Hepatocyte (in vitro differentiated cells): ENCODE results near the gene DZIP1. TPM values are rescaled to one million over a fixed set of nuclear protein-coding genes. Genes with fewer than 3 reads are reported as not detected.

ENCODE experiments used
- DNase-seq: peaks from one replicate; pipeline ENCODE4 v3.0.0-alpha.2; 2016; ENCODE audit warnings: low spot score
- H2AFZ ChIP-seq: fragments of 200-600 bp; sonication (generic); 2 replicates; pipeline ENCODE4 v1.6.0; 2016; ENCODE audit warnings: antibody characterized with exemption, mild to moderate bottlenecking
- H3K27ac ChIP-seq: fragments of 200-600 bp; sonication (generic); 2 replicates; pipeline ENCODE4 v1.5.1; 2016; ENCODE audit warnings: mild to moderate bottlenecking
- H3K27me3 ChIP-seq: fragments of 200-600 bp; sonication (generic); 2 replicates; pipeline ENCODE4 v1.6.1; 2016
- H3K36me3 ChIP-seq: fragments of 200-600 bp; sonication (generic); replicated peaks from 2 replicates; pipeline ENCODE4 v1.5.1; 2016; ENCODE audit warnings: low read depth; ENCODE audit not compliant: insufficient read depth
- H3K4me1 ChIP-seq: fragments of 200-600 bp; sonication (generic); 2 replicates; pipeline ENCODE4 v1.5.1; 2016; ENCODE audit warnings: mild to moderate bottlenecking, moderate library complexity; ENCODE audit not compliant: insufficient read depth
- H3K4me2 ChIP-seq: fragments of 200-600 bp; sonication (generic); 2 replicates; pipeline ENCODE4 v1.6.0; 2016
- H3K4me3 ChIP-seq: fragments of 200-600 bp; sonication (generic); 2 replicates; pipeline ENCODE4 v1.5.1; 2016; ENCODE audit warnings: mild to moderate bottlenecking
- H3K79me2 ChIP-seq: fragments of 200-600 bp; sonication (generic); 2 replicates; pipeline ENCODE4 v1.6.0; 2017; ENCODE audit warnings: mild to moderate bottlenecking
- H3K9me2 ChIP-seq: fragments of 200-600 bp; sonication (generic); replicated peaks from 2 replicates; pipeline ENCODE4 v1.6.0; 2017; ENCODE audit warnings: mild to moderate bottlenecking; ENCODE audit not compliant: insufficient read depth
- H3K9me3 ChIP-seq: fragments of 200-600 bp; sonication (generic); 2 replicates; pipeline ENCODE4 v1.5.1; 2016; ENCODE audit warnings: low read depth, mild to moderate bottlenecking
- H4K20me1 ChIP-seq: fragments of 200-600 bp; sonication (generic); 2 replicates; pipeline ENCODE4 v1.6.0; 2016; ENCODE audit warnings: mild to moderate bottlenecking; ENCODE audit not compliant: insufficient read depth, poor library complexity, severe bottlenecking
- CTCF ChIP-seq: fragments of 200-600 bp; sonication (generic); IDR thresholded peaks from 2 replicates; pipeline ENCODE4 v1.5.1; 2016; ENCODE audit warnings: antibody characterized with exemption, mild to moderate bottlenecking; ENCODE audit not compliant: poor library complexity
- EZH2 ChIP-seq: fragments of 200-600 bp; sonication (generic); IDR thresholded peaks from 2 replicates; pipeline ENCODE4 v1.6.1; 2016; ENCODE audit warnings: antibody characterized with exemption, mild to moderate bottlenecking, borderline replicate concordance
- EZH2phosphoT487 ChIP-seq: fragments of 200-600 bp; sonication (generic); IDR thresholded peaks from one replicate; pipeline ENCODE4 v1.6.1; 2018; ENCODE audit warnings: antibody characterized with exemption, mild to moderate bottlenecking, low read depth, moderate library complexity; ENCODE audit not compliant: unreplicated experiment, severe bottlenecking
- WGBS: methylation state at CpG from one replicate; pipeline ENCODE4 v1.1.6; 2016; ENCODE audit warnings: low lambda C conversion rate; ENCODE audit errors: missing lambda C conversion rate; 5-methylcytosine and 5-hydroxymethylcytosine counted together
- polyA plus RNA-seq: library from polyadenylated mRNA; unstranded; fragments of >200 nt; fragmentation: Nextera tagmentation; extraction: Ambion mirVana; gene quantifications from 2 replicates; pipeline ENCODE4 v1.2.1, GENCODE V29; 2016
- total RNA-seq: library from RNA; depleted of rRNA; stranded (reverse); fragments of >200 nt; gene quantifications from 2 replicates; pipeline ENCODE4 v1.2.3, GENCODE V29; 2014

The DZIP1 gene
- total and polyA plus RNA-seq, 2 experiments from 2014 or later, result 7.2 to 23.2 TPM

DNA sequence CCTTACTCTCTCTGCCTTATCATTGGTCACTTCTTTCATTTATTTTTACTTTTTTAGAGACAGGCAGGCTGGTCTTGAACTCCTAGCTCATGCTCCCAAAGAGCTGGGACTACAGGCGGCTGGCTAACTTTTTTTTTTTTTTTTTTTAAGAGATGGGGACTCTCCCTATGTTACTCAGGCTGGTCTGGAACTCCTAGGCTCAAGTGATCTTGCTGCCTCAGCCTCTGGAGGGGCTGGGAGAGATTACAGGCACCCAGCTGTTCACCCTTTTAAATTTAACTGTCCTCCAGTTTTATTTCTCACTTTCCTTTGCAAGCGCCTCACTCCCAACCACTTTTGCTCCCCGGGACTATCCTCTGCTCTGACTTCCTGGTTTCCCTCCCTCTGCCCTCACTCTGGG lies 97.6 kb downstream of the DZIP1 start:
- H3K36me3 ChIP-seq, result no peaks in the 10 kb centered on the region
- H3K9me3 ChIP-seq, result no peaks in the 10 kb centered on the region
- H3K4me1 ChIP-seq, result no peaks in the 10 kb centered on the region
- no peaks in the 10 kb centered on the region for H4K20me1 ChIP-seq
- H3K4me3 ChIP-seq, result no peak overlapping the region
- no peak overlapping the region for H3K4me2 ChIP-seq
- H3K27ac ChIP-seq, result no peak overlapping the region
- DNase-seq, result no peak
- TF ChIP-seq EZH2, result no peak
- no peak for TF ChIP-seq CTCF
- TF ChIP-seq EZH2phosphoT487, result no peak
- no peaks in the 10 kb centered on the region for H3K79me2 ChIP-seq
- H2AFZ ChIP-seq, result no peak overlapping the region
- no peaks in the 10 kb centered on the region for H3K9me2 ChIP-seq
- H3K27me3 ChIP-seq, result peaks cover 52% of the 10 kb centered on the region
- 49% methylated on average over 3 of the region's 3 CpGs for WGBS

GRCh38 chr13:95544293-95544692 lies 100.2 kb downstream of the DZIP1 start:
- Histone ChIP-seq H3K9me3 (no peaks in the 10 kb centered on the region), H3K4me1 (no peaks in the 10 kb centered on the region), H4K20me1 (no peaks in the 10 kb centered on the region), H3K36me3 (no peaks in the 10 kb centered on the region), H3K27me3 (peaks cover 32% of the 10 kb centered on the region), H3K27ac (no peak overlapping the region), H3K4me3 (no peak overlapping the region), H2AFZ (no peak overlapping the region), H3K4me2 (no peak overlapping the region), H3K9me2 (no peaks in the 10 kb centered on the region), H3K79me2 (no peaks in the 10 kb centered on the region)
- no peak for DNase-seq
- 67% methylated on average over 2 of the region's 2 CpGs for WGBS
- TF ChIP-seq CTCF (no peak), EZH2phosphoT487 (no peak), EZH2 (no peak)

DNA sequence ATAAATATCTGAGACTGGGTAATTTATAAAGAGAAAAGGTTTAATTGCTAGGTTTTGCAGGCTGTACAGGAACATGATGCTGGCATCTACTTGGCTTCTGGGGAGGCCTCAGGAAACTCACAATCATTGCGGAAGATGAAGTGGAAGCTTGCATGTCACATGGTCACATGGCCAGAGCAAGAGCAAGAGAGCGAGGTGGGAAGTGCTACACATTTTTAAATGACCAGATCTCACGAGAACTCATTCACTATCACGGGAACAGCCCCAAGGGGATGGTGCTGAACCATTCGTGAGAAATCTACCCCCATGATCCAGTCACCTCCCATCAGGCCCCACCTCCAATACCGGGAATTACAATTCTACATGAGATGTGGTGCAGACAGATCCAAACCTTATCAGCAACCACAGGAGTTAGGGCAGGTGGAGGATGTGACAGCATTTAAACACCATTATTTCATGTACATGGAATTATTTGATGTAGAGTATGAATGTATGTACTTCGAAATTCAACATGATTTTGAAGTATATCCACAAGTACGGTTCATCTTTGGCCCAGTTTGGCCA lies 102.5 kb downstream of the DZIP1 start:
- H3K4me3 ChIP-seq, result no peak overlapping the region
- no peak for TF ChIP-seq CTCF
- no peak for TF ChIP-seq EZH2phosphoT487
- TF ChIP-seq EZH2, result no peak
- H3K36me3 ChIP-seq, result no peaks in the 10 kb centered on the region
- H3K4me2 ChIP-seq, result no peak overlapping the region
- no peak for DNase-seq
- H3K9me2 ChIP-seq, result no peaks in the 10 kb centered on the region
- 93% methylated on average over 8 of the region's 8 CpGs for WGBS
- H3K27ac ChIP-seq, result no peak overlapping the region
- H3K79me2 ChIP-seq, result no peaks in the 10 kb centered on the region
- no peaks in the 10 kb centered on the region for H3K9me3 ChIP-seq
- H2AFZ ChIP-seq, result no peak overlapping the region
- H3K4me1 ChIP-seq, result no peaks in the 10 kb centered on the region
- no peaks in the 10 kb centered on the region for H4K20me1 ChIP-seq
- H3K27me3 ChIP-seq, result peaks cover 11% of the 10 kb centered on the region

DNA sequence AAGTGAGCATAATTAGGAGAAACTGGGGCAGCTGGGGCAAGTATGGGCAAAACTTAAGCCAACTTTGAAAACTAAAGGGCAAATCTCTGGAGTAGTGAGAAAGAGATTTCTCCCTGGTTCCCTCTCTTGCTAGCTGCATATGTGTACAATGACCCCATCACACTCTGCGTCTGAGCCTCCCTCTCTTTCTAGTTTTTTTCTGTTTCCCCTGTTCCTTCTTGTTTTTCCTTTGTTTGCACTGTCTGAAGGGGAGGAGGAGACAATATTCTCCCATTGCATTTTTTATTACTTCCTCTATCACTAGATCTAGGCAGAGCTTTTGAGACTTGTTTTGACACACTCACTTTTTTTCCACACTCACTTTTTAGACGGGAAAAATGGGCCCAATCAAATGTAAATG lies 103.2 kb downstream of the DZIP1 start:
- Histone ChIP-seq H3K9me3 (no peaks in the 10 kb centered on the region), H3K4me2 (no peak overlapping the region), H2AFZ (no peak overlapping the region), H3K4me1 (no peaks in the 10 kb centered on the region), H3K27me3 (peaks cover 6% of the 10 kb centered on the region), H3K79me2 (no peaks in the 10 kb centered on the region), H4K20me1 (no peaks in the 10 kb centered on the region), H3K27ac (no peak overlapping the region), H3K4me3 (no peak overlapping the region), H3K9me2 (no peaks in the 10 kb centered on the region), H3K36me3 (no peaks in the 10 kb centered on the region)
- no peak for DNase-seq
- WGBS, result 58% methylated on average over 2 of the region's 2 CpGs
- TF ChIP-seq CTCF (no peak), EZH2phosphoT487 (no peak), EZH2 (no peak)
